PC-9 (cell line): ENCODE measurements around the gene CACNA1H. TPM values are rescaled to one million over a fixed set of nuclear protein-coding genes. Genes with fewer than 3 reads are reported as not detected.

Experiments used
- BruUV-seq: library from RNA; stranded (reverse); fragments of 400-500 nt; replicated peaks from 2 replicates; lab custom pipeline; 2021; lab: Mats Ljungman, UMichigan
- CTCF ChIA-PET: fragments of 300-600 bp; sonication (Branson Sonifier 250); formaldehyde crosslinking; loops from one replicate; lab custom pipeline; 2022; ENCODE audit warnings: antibody characterized with exemption; lab: Charles Lee
- POLR2A ChIA-PET: fragments of 300-600 bp; sonication (Branson Sonifier 250); formaldehyde crosslinking; loops from one replicate; lab custom pipeline; 2022; ENCODE audit warnings: antibody characterized with exemption; ENCODE audit not compliant: unreplicated experiment; lab: Charles Lee
- DNase-seq, 2 experiments: peaks; one replicate each; pipeline versions ENCODE4 v3.0.0 to v3.0.0-alpha.2; 2015 to 2022; ENCODE audit warnings: mixed read lengths in 1 of 2
- H2AFZ ChIP-seq: fragments of 200-600 bp; sonication (generic); 2 replicates; pipeline ENCODE4 v1.8.1; 2017; ENCODE audit warnings: antibody characterized with exemption
- H3F3A ChIP-seq: fragments of 200-600 bp; sonication (generic); 2 replicates; pipeline ENCODE4 v1.8.1; 2017; ENCODE audit warnings: antibody characterized with exemption, mild to moderate bottlenecking, low read depth; ENCODE audit not compliant: insufficient read depth
- H3K27ac ChIP-seq: fragments of 200-600 bp; sonication (generic); 2 replicates; pipeline ENCODE4 v1.6.1; 2016; ENCODE audit warnings: mixed run types
- H3K27me3 ChIP-seq: fragments of 200-600 bp; sonication (generic); 2 replicates; pipeline ENCODE4 v1.6.1; 2016; ENCODE audit warnings: low read depth, mixed run types; ENCODE audit not compliant: insufficient read depth
- H3K36me3 ChIP-seq: fragments of 200-600 bp; sonication (generic); 2 replicates; pipeline ENCODE4 v1.6.1; 2016; ENCODE audit warnings: low read depth, mixed run types
- H3K4me1 ChIP-seq: fragments of 200-600 bp; sonication (generic); replicated peaks from 2 replicates; pipeline ENCODE4 v1.6.1; 2016; ENCODE audit warnings: mixed run types; ENCODE audit not compliant: insufficient read depth
- H3K4me2 ChIP-seq: fragments of 200-600 bp; sonication (generic); 2 replicates; pipeline ENCODE4 v1.6.1; 2017; ENCODE audit warnings: mixed run types
- H3K4me3 ChIP-seq: fragments of 200-600 bp; sonication (generic); 2 replicates; pipeline ENCODE4 v1.6.1; 2016; ENCODE audit warnings: mixed run types
- H3K79me2 ChIP-seq: fragments of 200-600 bp; sonication (generic); 2 replicates; pipeline ENCODE4 v1.6.1; 2017; ENCODE audit warnings: low read depth, mixed run types
- H3K9me2 ChIP-seq: fragments of 200-600 bp; sonication (generic); 2 replicates; pipeline ENCODE4 v1.8.1; 2017; ENCODE audit warnings: mild to moderate bottlenecking; ENCODE audit not compliant: insufficient read depth
- H3K9me3 ChIP-seq: fragments of 200-600 bp; sonication (generic); 2 replicates; pipeline ENCODE4 v1.8.1; 2016; ENCODE audit warnings: low read depth; ENCODE audit not compliant: insufficient read depth
- H4K20me1 ChIP-seq: fragments of 200-600 bp; sonication (generic); 2 replicates; pipeline ENCODE4 v1.8.1; 2017; ENCODE audit not compliant: insufficient read depth
- CTCF ChIP-seq: fragments of 200-600 bp; sonication (generic); conservative IDR thresholded peaks from 2 replicates; pipeline ENCODE4 v1.6.1; 2017; ENCODE audit warnings: mixed run types, antibody characterized with exemption, mild to moderate bottlenecking, moderate library complexity
- EZH2 ChIP-seq: fragments of 200-600 bp; sonication (generic); IDR thresholded peaks from 2 replicates; pipeline ENCODE4 v1.8.0; 2017; ENCODE audit warnings: antibody characterized with exemption, low read depth
- intact Hi-C: fragments of 100-400 bp; cut with micrococcal nuclease; formaldehyde crosslinking; loops from one replicate; pipeline ENCODE4 v1.10.0; 2022; ENCODE audit not compliant: unreplicated experiment
- total RNA-seq: library from RNA; stranded (reverse); gene quantifications from 2 replicates; pipeline ENCODE4 v1.2.3, GENCODE V29; 2021

Gene CACNA1H
- total RNA-seq, 1 experiment from 2014 or later: not detected

GRCh38 chr16:1154291-1154886, 1.5 kb downstream of the CACNA1H start:
- no peak for DNase-seq
- Histone ChIP-seq H3K79me2 (no peaks in the 10 kb centered on the region), H3K9me3 (no peaks in the 10 kb centered on the region), H3K9me2 (no peaks in the 10 kb centered on the region), H3K36me3 (no peaks in the 10 kb centered on the region), H3K27me3 (peaks cover 25% of the 10 kb centered on the region), H4K20me1 (no peaks in the 10 kb centered on the region), H3F3A (no peaks in the 10 kb centered on the region; the same call in 1 of the 2 replicates), H2AFZ (no peak overlapping the region), H3K4me1 (no peaks in the 10 kb centered on the region), H3K27ac (no peak overlapping the region), H3K4me3 (no peak overlapping the region), H3K4me2 (no peak overlapping the region)
- no TSS peak for BruUV-seq
- TF ChIP-seq EZH2: no peak
- no peak for TF ChIP-seq CTCF
- ChIA-PET POLR2A (no interaction called here), CTCF (no interaction called here)
- intact Hi-C loops: no loop called here

GRCh38 chr16:1154887-1155331, 2.0 kb downstream of the CACNA1H start:
- no peak overlapping the region for H2AFZ ChIP-seq
- intact Hi-C loops: no loop called here
- no peak for DNase-seq

GRCh38 chr16:1155353-1156054, 2.6 kb downstream of the CACNA1H start:
- no peaks in the 10 kb centered on the region for H3K9me3 ChIP-seq
- H3K36me3 ChIP-seq: no peaks in the 10 kb centered on the region
- no peaks in the 10 kb centered on the region for H3K4me1 ChIP-seq
- no peaks in the 10 kb centered on the region for H3K79me2 ChIP-seq
- no peak for DNase-seq
- H3K4me3 ChIP-seq: no peak overlapping the region
- no peak overlapping the region for H3K27ac ChIP-seq
- intact Hi-C loops: no loop called here
- H3K27me3 ChIP-seq: peaks cover 36% of the 10 kb centered on the region
- no peak overlapping the region for H3K4me2 ChIP-seq
- no peak for TF ChIP-seq CTCF
- TF ChIP-seq EZH2: no peak
- no peak overlapping the region for H2AFZ ChIP-seq
- CTCF ChIA-PET: no interaction called here
- no peaks in the 10 kb centered on the region; the same call in 1 of the 2 replicates for H3F3A ChIP-seq
- POLR2A ChIA-PET: no interaction called here
- no peaks in the 10 kb centered on the region for H3K9me2 ChIP-seq
- BruUV-seq: no TSS peak
- no peaks in the 10 kb centered on the region for H4K20me1 ChIP-seq

More at GRCh38 chr16:1154887-1155331, 2.0 kb downstream of the CACNA1H start:
- peaks cover 30% of the 10 kb centered on the region for H3K27me3 ChIP-seq
- CTCF ChIA-PET: no interaction called here
- no peak overlapping the region for H3K4me3 ChIP-seq
- H3K4me2 ChIP-seq: no peak overlapping the region
- TF ChIP-seq CTCF: no peak
- no peak for TF ChIP-seq EZH2
- H4K20me1 ChIP-seq: no peaks in the 10 kb centered on the region
- no peaks in the 10 kb centered on the region; the same call in 1 of the 2 replicates for H3F3A ChIP-seq
- no peak overlapping the region for H3K27ac ChIP-seq
- no peaks in the 10 kb centered on the region for H3K4me1 ChIP-seq
- H3K79me2 ChIP-seq: no peaks in the 10 kb centered on the region
- H3K36me3 ChIP-seq: no peaks in the 10 kb centered on the region
- no peaks in the 10 kb centered on the region for H3K9me3 ChIP-seq
- BruUV-seq: no TSS peak
- no peaks in the 10 kb centered on the region for H3K9me2 ChIP-seq
- POLR2A ChIA-PET: no interaction called here
